NT2/D1 (cell line): ENCODE results near the gene SLC22A5.

Experiments
- SUZ12 ChIP-seq: IDR thresholded peaks from 2 replicates; pipeline ENCODE4 v1.6.1; 2011; ENCODE audit not compliant: insufficient read length, insufficient read depth; ENCODE audit errors: extremely low read depth
- YY1 ChIP-seq: IDR thresholded peaks from 2 replicates; pipeline ENCODE4 v1.6.1; 2011; ENCODE audit not compliant: insufficient read length, insufficient read depth
- ZNF274 ChIP-seq: IDR thresholded peaks from 2 replicates; pipeline ENCODE4 v1.6.1; 2011; ENCODE audit warnings: mild to moderate bottlenecking, low read depth, low read length

DNA sequence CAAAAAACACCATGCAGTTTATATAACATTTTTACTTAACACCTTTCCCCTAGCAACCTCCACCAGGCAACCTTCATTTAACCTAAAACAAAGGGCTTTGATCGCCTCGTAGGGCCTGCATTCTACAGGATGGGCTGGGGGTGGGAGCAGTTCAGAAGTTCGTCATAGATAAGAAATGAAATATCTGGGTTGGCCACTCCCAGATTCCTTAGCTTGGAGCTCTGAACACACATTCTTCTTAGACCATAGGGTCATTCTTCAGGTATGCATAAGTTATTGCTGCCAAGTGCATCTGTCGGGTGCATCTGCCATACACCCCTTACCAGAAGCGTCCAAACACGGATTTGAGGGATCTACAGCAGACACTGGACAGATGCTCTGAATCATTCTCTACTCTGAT lies 4.3 kb upstream of the SLC22A5 start:
- TF ChIP-seq ZNF274: no peak
- TF ChIP-seq YY1: no peak
- no peak for TF ChIP-seq SUZ12
